Astrocyte (in vitro differentiated cells and primary cell): Measurements from ENCODE around the gene CCDC69. TPM values are rescaled to one million over a fixed set of nuclear protein-coding genes. Genes with fewer than 3 reads are reported as not detected.

Experiments
- DNase-seq: peaks from one replicate; pipeline ENCODE4 v3.0.0-alpha.2; 2010; ENCODE audit warnings: low read depth
- FAIRE-seq: peaks from 2 replicates; lab custom pipeline; 2011; peaks lifted over from hg19 to GRCh38; lab: Jason Lieb, UNC
- H2AFZ ChIP-seq: 2 replicates; pipeline ENCODE4 v1.6.0; 2012; ENCODE audit warnings: low read depth, low read length, inconsistent platforms
- H3K27ac ChIP-seq: 2 replicates; pipeline ENCODE4 v1.5.1; 2011; ENCODE audit warnings: low read depth, low read length, inconsistent platforms
- H3K27me3 ChIP-seq: 2 replicates; pipeline ENCODE4 v1.6.0; 2011; ENCODE audit warnings: low read length, inconsistent platforms; ENCODE audit not compliant: insufficient read depth
- H3K36me3 ChIP-seq: 2 replicates; pipeline ENCODE4 v1.5.1; 2011; ENCODE audit warnings: low read length, inconsistent platforms; ENCODE audit not compliant: insufficient read depth
- H3K4me1 ChIP-seq: 2 replicates; pipeline ENCODE4 v1.5.1; 2011; ENCODE audit warnings: low read length, inconsistent platforms; ENCODE audit not compliant: insufficient read depth
- H3K4me2 ChIP-seq: 2 replicates; pipeline ENCODE4 v1.6.0; 2012; ENCODE audit warnings: low read length, inconsistent platforms
- H3K4me3 ChIP-seq: 2 replicates; pipeline ENCODE4 v1.5.1; 2011; ENCODE audit warnings: low read depth, mild to moderate bottlenecking, low read length, inconsistent platforms; ENCODE audit not compliant: insufficient read depth
- H3K79me2 ChIP-seq: 2 replicates; pipeline ENCODE4 v1.6.0; 2012; ENCODE audit warnings: mild to moderate bottlenecking, low read length, inconsistent platforms; ENCODE audit not compliant: insufficient read depth
- H3K9ac ChIP-seq: 2 replicates; pipeline ENCODE4 v1.6.0; 2012; ENCODE audit warnings: mild to moderate bottlenecking, low read length, inconsistent platforms
- H3K9me3 ChIP-seq: 2 replicates; pipeline ENCODE4 v1.5.1; 2012; ENCODE audit warnings: low read depth, mild to moderate bottlenecking, low read length, inconsistent platforms; ENCODE audit not compliant: insufficient read depth
- H4K20me1 ChIP-seq: 2 replicates; pipeline ENCODE4 v1.6.0; 2012; ENCODE audit warnings: low read length, inconsistent platforms; ENCODE audit not compliant: insufficient read depth
- H3K27ac Mint-ChIP-seq: one replicate; pipeline ENCODE4 v1.8.0; 2021; ENCODE audit warnings: mild to moderate bottlenecking, mixed read lengths; ENCODE audit not compliant: unreplicated experiment
- H3K27me3 Mint-ChIP-seq: one replicate; pipeline ENCODE4 v1.8.0; 2021; ENCODE audit warnings: low read depth, mixed read lengths; ENCODE audit not compliant: unreplicated experiment
- H3K36me3 Mint-ChIP-seq: one replicate; pipeline ENCODE4 v1.8.0; 2021; ENCODE audit warnings: low read depth, mixed read lengths; ENCODE audit not compliant: unreplicated experiment
- H3K4me1 Mint-ChIP-seq: one replicate; pipeline ENCODE4 v1.8.0; 2021; ENCODE audit warnings: low read depth, mixed read lengths; ENCODE audit not compliant: unreplicated experiment
- H3K4me3 Mint-ChIP-seq: one replicate; pipeline ENCODE4 v1.8.0; 2021; ENCODE audit warnings: mild to moderate bottlenecking, moderate library complexity, mixed read lengths; ENCODE audit not compliant: unreplicated experiment
- H3K9me3 Mint-ChIP-seq: one replicate; pipeline ENCODE4 v1.8.0; 2021; ENCODE audit warnings: mild to moderate bottlenecking, mixed read lengths; ENCODE audit not compliant: unreplicated experiment
- EZH2 ChIP-seq: IDR thresholded peaks from 2 replicates; pipeline ENCODE4 v1.6.1; 2012; ENCODE audit warnings: mild to moderate bottlenecking, low read length, inconsistent platforms; ENCODE audit not compliant: insufficient read depth
- total RNA-seq: library from RNA; stranded (reverse); gene quantifications from 2 replicates; pipeline ENCODE4 v1.2.1, GENCODE V29; 2021
- TF ChIP-seq, protein P1 (sequence below): IDR thresholded peaks from 2 replicates; pipeline ENCODE4 v1.5.1; 2011; ENCODE audit warnings: low read depth, mild to moderate bottlenecking, inconsistent platforms, low read length, moderate library complexity; ENCODE audit not compliant: insufficient read depth

CCDC69 gene
- total RNA-seq, 1 donor from 2014 or later, result 4.1 TPM

DNA sequence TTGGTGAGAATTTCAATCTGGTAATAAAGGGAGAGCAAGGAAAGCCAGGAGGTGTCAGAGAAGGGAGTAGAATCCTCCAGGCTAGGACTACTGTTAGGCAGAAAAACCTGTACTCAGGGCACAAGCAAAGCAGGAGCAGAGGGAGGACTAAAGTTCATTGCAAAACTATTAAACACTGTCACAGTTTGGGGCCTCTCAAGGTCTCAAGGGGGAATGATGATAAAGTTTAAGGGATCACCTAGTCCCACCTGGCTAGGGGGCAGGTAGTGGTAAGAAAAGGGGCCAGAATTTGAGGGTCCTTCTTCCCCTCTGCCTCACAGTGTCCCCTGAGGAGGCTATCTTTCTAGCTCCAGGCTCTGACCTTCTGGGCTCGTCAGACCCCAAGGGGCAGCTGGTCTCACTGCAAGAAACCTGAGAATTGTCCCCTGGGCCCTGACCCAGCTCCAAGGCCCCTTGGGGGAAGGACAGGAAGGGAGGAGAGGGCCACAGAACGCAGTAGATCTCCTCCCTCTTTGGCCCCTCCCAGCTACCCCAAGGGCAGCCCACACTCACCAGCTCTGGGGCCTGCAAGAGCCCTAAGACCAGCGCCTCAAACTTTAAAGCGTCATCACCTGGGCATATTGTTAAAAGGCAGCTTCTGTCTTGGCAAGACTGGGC lies 974 bp downstream of the CCDC69 start:
- DNase-seq (no peak), FAIRE-seq (no peak)
- H3K9me3 Mint-ChIP-seq, result no peaks in the 10 kb centered on the region
- Histone ChIP-seq H3K9ac (no peak overlapping the region), H3K4me1 (no peaks in the 10 kb centered on the region), H3K27me3 (no peaks in the 10 kb centered on the region), H4K20me1 (no peaks in the 10 kb centered on the region), H3K4me3 (peak overlapping the region; percentile 58), H3K4me2 (peak overlapping the region; percentile 85), H3K79me2 (no peaks in the 10 kb centered on the region), H2AFZ (peak overlapping the region; percentile 68), H3K9me3 (no peaks in the 10 kb centered on the region), H3K27ac (no peak overlapping the region), H3K36me3 (no peaks in the 10 kb centered on the region)
- H3K27me3 Mint-ChIP-seq, result peaks cover 17% of the 10 kb centered on the region
- no peak for TF ChIP-seq EZH2
- TF ChIP-seq, protein P1, sequence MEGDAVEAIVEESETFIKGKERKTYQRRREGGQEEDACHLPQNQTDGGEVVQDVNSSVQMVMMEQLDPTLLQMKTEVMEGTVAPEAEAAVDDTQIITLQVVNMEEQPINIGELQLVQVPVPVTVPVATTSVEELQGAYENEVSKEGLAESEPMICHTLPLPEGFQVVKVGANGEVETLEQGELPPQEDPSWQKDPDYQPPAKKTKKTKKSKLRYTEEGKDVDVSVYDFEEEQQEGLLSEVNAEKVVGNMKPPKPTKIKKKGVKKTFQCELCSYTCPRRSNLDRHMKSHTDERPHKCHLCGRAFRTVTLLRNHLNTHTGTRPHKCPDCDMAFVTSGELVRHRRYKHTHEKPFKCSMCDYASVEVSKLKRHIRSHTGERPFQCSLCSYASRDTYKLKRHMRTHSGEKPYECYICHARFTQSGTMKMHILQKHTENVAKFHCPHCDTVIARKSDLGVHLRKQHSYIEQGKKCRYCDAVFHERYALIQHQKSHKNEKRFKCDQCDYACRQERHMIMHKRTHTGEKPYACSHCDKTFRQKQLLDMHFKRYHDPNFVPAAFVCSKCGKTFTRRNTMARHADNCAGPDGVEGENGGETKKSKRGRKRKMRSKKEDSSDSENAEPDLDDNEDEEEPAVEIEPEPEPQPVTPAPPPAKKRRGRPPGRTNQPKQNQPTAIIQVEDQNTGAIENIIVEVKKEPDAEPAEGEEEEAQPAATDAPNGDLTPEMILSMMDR, result no peak
- no peak overlapping the region for H3K27ac Mint-ChIP-seq
- peaks cover 2% of the 10 kb centered on the region for H3K4me1 Mint-ChIP-seq
- H3K4me3 Mint-ChIP-seq, result peak overlapping the region; percentile 79
- no peaks in the 10 kb centered on the region for H3K36me3 Mint-ChIP-seq

GRCh38 chr5:151222054-151222789 lies 1.7 kb downstream of the CCDC69 start:
- peak overlapping the region; percentile 45 for H3K4me3 Mint-ChIP-seq
- H3K9ac ChIP-seq, result no peak overlapping the region
- H3K27me3 Mint-ChIP-seq, result peaks cover 17% of the 10 kb centered on the region
- FAIRE-seq, result no peak
- H3K27ac ChIP-seq, result no peak overlapping the region
- peaks cover 2% of the 10 kb centered on the region for H3K4me1 Mint-ChIP-seq
- TF ChIP-seq EZH2, result no peak
- TF ChIP-seq, protein P1, result no peak
- DNase-seq, result no peak
- H3K4me2 ChIP-seq, result no peak overlapping the region
- no peak overlapping the region for H3K27ac Mint-ChIP-seq
- no peak overlapping the region for H2AFZ ChIP-seq
- no peaks in the 10 kb centered on the region for H3K36me3 Mint-ChIP-seq
- no peak overlapping the region for H3K4me3 ChIP-seq
- H3K79me2 ChIP-seq, result no peaks in the 10 kb centered on the region
- no peaks in the 10 kb centered on the region for H4K20me1 ChIP-seq
- H3K9me3 Mint-ChIP-seq, result no peaks in the 10 kb centered on the region
- H3K27me3 ChIP-seq, result no peaks in the 10 kb centered on the region
- no peaks in the 10 kb centered on the region for H3K36me3 ChIP-seq
- H3K4me1 ChIP-seq, result no peaks in the 10 kb centered on the region
- H3K9me3 ChIP-seq, result no peaks in the 10 kb centered on the region

DNA sequence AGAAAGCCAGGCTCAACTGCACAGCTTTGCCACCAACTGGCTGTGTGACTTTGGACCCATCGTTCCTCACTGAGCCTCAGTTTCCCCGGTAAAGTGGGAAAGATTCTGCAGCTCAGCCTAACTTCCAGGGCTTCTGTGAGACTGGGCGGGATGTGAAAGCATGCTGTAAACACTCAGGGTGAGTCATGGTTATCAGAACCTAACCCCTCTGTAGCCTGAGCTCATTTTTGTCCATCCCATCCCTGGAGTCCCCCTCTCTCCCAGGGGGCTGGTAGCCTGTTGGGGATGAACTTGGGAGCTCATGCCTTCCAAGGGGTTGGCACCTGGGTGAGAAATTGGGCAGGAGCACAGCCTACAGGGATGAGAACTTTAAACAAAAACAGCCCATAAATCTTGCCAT lies 2.3 kb downstream of the CCDC69 start:
- Histone ChIP-seq H3K9ac (no peak overlapping the region), H3K4me1 (no peaks in the 10 kb centered on the region), H3K9me3 (no peaks in the 10 kb centered on the region), H3K27me3 (no peaks in the 10 kb centered on the region), H4K20me1 (no peaks in the 10 kb centered on the region), H3K36me3 (no peaks in the 10 kb centered on the region), H2AFZ (no peak overlapping the region), H3K79me2 (no peaks in the 10 kb centered on the region), H3K4me3 (no peak overlapping the region), H3K4me2 (no peak overlapping the region), H3K27ac (no peak overlapping the region)
- Mint-ChIP-seq H3K27ac (no peak overlapping the region), H3K27me3 (peaks cover 17% of the 10 kb centered on the region), H3K4me1 (peaks cover 2% of the 10 kb centered on the region), H3K9me3 (no peaks in the 10 kb centered on the region), H3K36me3 (no peaks in the 10 kb centered on the region), H3K4me3 (no peak overlapping the region)
- no peak for FAIRE-seq
- no peak for TF ChIP-seq EZH2
- TF ChIP-seq, protein P1, result no peak
- DNase-seq, result peak; percentile 9
